OCI-LY7 (cell line): Measurements from ENCODE around the gene SNX17. TPM values are rescaled to one million over a fixed set of nuclear protein-coding genes. Genes with fewer than 3 reads are reported as not detected.

Experiments
- Bru-seq: library from RNA; stranded (reverse); fragments of 400-500 nt; gene quantifications from one replicate; lab custom pipeline; 2021; lab: Mats Ljungman, UMichigan
- BruChase-seq, 2 experiments: library from RNA; stranded (reverse); fragments of 400-500 nt; gene quantifications; one replicate each; lab custom pipeline; 2021; lab: Mats Ljungman, UMichigan
- BruUV-seq: library from RNA; stranded (reverse); fragments of 400-500 nt; replicated peaks from 2 replicates; lab custom pipeline; 2021; lab: Mats Ljungman, UMichigan
- CTCF ChIA-PET: fragments of 300-600 bp; sonication (Branson Sonifier 250); formaldehyde crosslinking; loops from one replicate; lab custom pipeline; 2022; ENCODE audit warnings: antibody characterized with exemption; ENCODE audit not compliant: unreplicated experiment; lab: Charles Lee
- POLR2A ChIA-PET: fragments of 300-600 bp; sonication (Branson Sonifier 250); formaldehyde crosslinking; loops from one replicate; lab custom pipeline; 2022; ENCODE audit warnings: antibody characterized with exemption; lab: Charles Lee
- DNase-seq: peaks from one replicate; pipeline ENCODE4 v3.0.0-alpha.2; 2015; ENCODE audit warnings: low spot score
- H2AFZ ChIP-seq: fragments of 200-600 bp; sonication (generic), shearing (Covaris generic); 2 replicates; pipeline ENCODE4 v1.6.1; 2014; ENCODE audit warnings: mild to moderate bottlenecking, antibody characterized with exemption, low read length, moderate library complexity
- H3K27ac ChIP-seq: fragments of 200-600 bp; sonication (generic); 2 replicates; pipeline ENCODE4 v1.5.1; 2014; ENCODE audit warnings: mixed run types, low read depth, mild to moderate bottlenecking, moderate library complexity, low read length, inconsistent platforms; ENCODE audit not compliant: poor library complexity, severe bottlenecking
- H3K36me3 ChIP-seq: fragments of 200-600 bp; sonication (generic); 2 replicates; pipeline ENCODE4 v1.6.1; 2014; ENCODE audit warnings: mild to moderate bottlenecking, antibody characterized with exemption, low read length, moderate library complexity, mixed read lengths; ENCODE audit not compliant: insufficient read depth
- H3K4me1 ChIP-seq: fragments of 200-600 bp; sonication (generic); 2 replicates; pipeline ENCODE4 v1.5.1; 2014; ENCODE audit warnings: mild to moderate bottlenecking, low read length; ENCODE audit not compliant: insufficient read depth, poor library complexity, severe bottlenecking
- H3K4me2 ChIP-seq: fragments of 200-600 bp; sonication (generic); 2 replicates; pipeline ENCODE4 v1.6.1; 2014; ENCODE audit warnings: mild to moderate bottlenecking, low read length
- H3K4me3 ChIP-seq: fragments of 200-600 bp; sonication (generic); 2 replicates; pipeline ENCODE4 v1.5.1; 2014; ENCODE audit warnings: mild to moderate bottlenecking, low read depth, low read length; ENCODE audit not compliant: poor library complexity, severe bottlenecking
- H3K79me2 ChIP-seq: fragments of 200-600 bp; sonication (generic); 2 replicates; pipeline ENCODE4 v1.6.1; 2016; ENCODE audit warnings: low read depth, mild to moderate bottlenecking, low read length, moderate library complexity, mixed read lengths; ENCODE audit not compliant: insufficient read depth
- H3K9me2 ChIP-seq: fragments of 200-600 bp; sonication (generic); 2 replicates; pipeline ENCODE4 v1.6.1; 2016; ENCODE audit warnings: mild to moderate bottlenecking, low read length, mixed read lengths; ENCODE audit not compliant: insufficient read depth
- H3K9me3 ChIP-seq: fragments of 200-600 bp; sonication (generic); 2 replicates; pipeline ENCODE4 v1.6.1; 2014; ENCODE audit warnings: mild to moderate bottlenecking, mixed run types, low read length, mixed read lengths
- H4K20me1 ChIP-seq: fragments of 200-600 bp; sonication (generic); 2 replicates; pipeline ENCODE4 v1.6.1; 2014; ENCODE audit warnings: mild to moderate bottlenecking, antibody characterized with exemption, low read length, moderate library complexity, mixed read lengths; ENCODE audit not compliant: insufficient read depth
- CTCF ChIP-seq: fragments of 200-600 bp; sonication (generic); conservative IDR thresholded peaks from 2 replicates; pipeline ENCODE4 v1.5.1; 2014; ENCODE audit warnings: mild to moderate bottlenecking, antibody characterized with exemption, low read length, moderate library complexity, mixed read lengths
- EZH2phosphoT487 ChIP-seq: fragments of 200-600 bp; sonication (generic); IDR thresholded peaks from 2 replicates; pipeline ENCODE4 v1.6.1; 2018; ENCODE audit warnings: low read depth, borderline replicate concordance, mild to moderate bottlenecking, mixed run types, antibody characterized with exemption, low read length, moderate library complexity, mixed read lengths
- intact Hi-C: fragments of 100-400 bp; cut with micrococcal nuclease; formaldehyde crosslinking; loops from one replicate; pipeline ENCODE4 v1.10.0; 2022; ENCODE audit not compliant: unreplicated experiment
- long read RNA-seq: library from polyadenylated mRNA; stranded (forward); transcript quantifications from one replicate; pipeline ENCODE4 v2.0.0, GENCODE V29; 2022
- total RNA-seq, 2 experiments: library from RNA; depleted of rRNA in 1 of 2; stranded (reverse); fragments of >200 nt in 1 of 2; shearing (Covaris generic) in 1 of 2; gene quantifications; 2 replicates each; pipeline ENCODE4 v1.2.3, GENCODE V29; 2014 to 2022

The SNX17 gene
- total RNA-seq (2014; rRNA removed; shearing (Covaris generic)) (63.1 and 66.0 TPM in 2 replicates), total RNA-seq (2022) (86.8 and 97.4 TPM in 2 replicates), Bru-seq, nascent RNA (percentile 80 among the genes with signal in this experiment), BruChase-seq, experiment 1, labeled RNA remaining after a 6-hour chase (percentile 85 among the genes with signal in this experiment), BruChase-seq, experiment 2, labeled RNA remaining after a 2-hour chase (percentile 88 among the genes with signal in this experiment)
- long read RNA-seq, transcript SNX17-202 (16 exons, 2,007 nt) = minor isoform, 8 of 324 reads
- long read RNA-seq, transcript SNX17-201 (15 exons, 2,044 nt) = major isoform, 259 of 324 reads
- long read RNA-seq, partial matches to known transcripts = 20 of 324 reads
- long read RNA-seq, other reads (novel, unspliced or antisense) = 37 of 324 reads

- peaks cover 35% of the 10 kb centered on the region for H3K79me2 ChIP-seq
- no TSS peak for BruUV-seq
- H3K36me3 ChIP-seq = peaks cover 67% of the 10 kb centered on the region
Measured at GRCh38 chr2:27370026-27370815, at the start of gene SNX17, which contains the start of gene EIF2B4. Gene SNX17, plus strand, starts transcription at chr2:27370616. Its CDS starts 128 bp downstream, at chr2:27370744. Gene EIF2B4, minus strand, starts transcription at chr2:27370338. Its CDS starts 24 bp downstream, at chr2:27370314.

GRCh38 chr2:27320958-27321543 is 49.4 kb upstream of the SNX17 start:
- H4K20me1 ChIP-seq = no peaks in the 10 kb centered on the region
- no peak overlapping the region for H3K27ac ChIP-seq
- ChIA-PET POLR2A (no interaction called here), CTCF (interaction anchor here (0.6 to 1.5 kb wide), 2 partner anchors 18 to 310 kb away, joined by 3 read pairs; no protein-coding TSS in a partner anchor)
- TF ChIP-seq CTCF (no peak), EZH2phosphoT487 (no peak)
- H3K9me3 ChIP-seq = no peaks in the 10 kb centered on the region
- H2AFZ ChIP-seq = no peak overlapping the region
- no peak for DNase-seq
- no TSS peak for BruUV-seq
- H3K4me2 ChIP-seq = peak overlapping the region; percentile 91
- peaks cover 8% of the 10 kb centered on the region; the same call in 1 of the 2 replicates for H3K36me3 ChIP-seq
- H3K4me1 ChIP-seq = peaks cover 16% of the 10 kb centered on the region
- H3K4me3 ChIP-seq = peak overlapping the region; percentile 84
- intact Hi-C loops = loop anchor here (5.0 kb wide), 1 partner anchor 36 kb away; the partner anchor contains the start of gene GTF3C2
- no peaks in the 10 kb centered on the region for H3K9me2 ChIP-seq
- peaks cover 24% of the 10 kb centered on the region; the same call in 1 of the 2 replicates for H3K79me2 ChIP-seq

More at GRCh38 chr2:27370026-27370815, at the start of gene SNX17, which contains the start of gene EIF2B4:
- Histone ChIP-seq H3K4me1 (peaks cover 27% of the 10 kb centered on the region), H3K4me3 (peak within 1 kb of the TSS; percentile 90), H4K20me1 (no peaks in the 10 kb centered on the region), H2AFZ (peak within 1 kb of the TSS; percentile 61), H3K9me3 (no peaks in the 10 kb centered on the region), H3K27ac (peak within 1 kb of the TSS; percentile 68), H3K9me2 (no peaks in the 10 kb centered on the region), H3K4me2 (peak within 1 kb of the TSS; percentile 100)
- intact Hi-C loops = loop anchor here (1.0 to 2.0 kb wide), 3 partner anchors 14 to 259 kb away; partner anchors contain the start of genes CCDC121, GPN1, GTF3C2 and MPV17
- TF ChIP-seq CTCF = peak; percentile 81
- TF ChIP-seq EZH2phosphoT487 = no peak
- peak; percentile 99 for DNase-seq
- ChIA-PET POLR2A (interaction anchor here (0.6 to 2.2 kb wide), 6 partner anchors 10 to 59 kb away, joined by 3 to 18 read pairs (median 5); partner anchors contain the start of genes GTF3C2, NRBP1 and ZNF513), CTCF (interaction anchor here (0.8 to 1.3 kb wide), 3 partner anchors 9 to 58 kb away, joined by 3 to 4 read pairs (median 4); partner anchors contain the start of genes MPV17 and NRBP1)
